Measurements from ENCODE around the gene PLCG2.

- TF ChIP-seq CTCF (conservative IDR thresholded peaks at IDR 0.05; ENCODE audit: low read length) (no peak), EZH2phosphoT487 (IDR thresholded peaks at IDR 0.05; ENCODE audit: borderline replicate concordance, low read depth, low read length) (no peak)
Measured at GRCh38 chr16:81987706-81988105, 208.6 kb downstream of the PLCG2 start.

All from OCI-LY7 (cell line).